Natural killer cell (primary cell): Measurements from ENCODE around the gene MFSD6L. TPM values are rescaled to one million over a fixed set of nuclear protein-coding genes. Genes with fewer than 3 reads are reported as not detected.

Experiments used
- ATAC-seq, 3 donors: fragments of 150-1000 bp in 2 of 3; fragments of 200-7000 bp in 1 of 3; cut with Tn5 transposase; 1 replicate in 1 of 3; 2 replicates in 2 of 3; pipeline ENCODE4 v1.10.0; 2021; ENCODE audit warnings: mild to moderate bottlenecking in 2 of 3, moderate library complexity in 2 of 3
- DNase-seq, 2 donors: peaks; one replicate each; pipeline versions ENCODE4 v3.0.0 to v3.0.0-alpha.2; 2013 to 2021; ENCODE audit warnings: mixed read lengths in 1 of 2
- H3K27ac ChIP-seq: one replicate; pipeline ENCODE4 v1.5.1; 2013; ENCODE audit warnings: mild to moderate bottlenecking, low read length
- H3K27me3 ChIP-seq: one replicate; pipeline ENCODE4 v1.6.1; 2013; ENCODE audit warnings: low read length; ENCODE audit not compliant: control insufficient read depth, insufficient read depth
- H3K36me3 ChIP-seq: one replicate; pipeline ENCODE4 v1.6.1; 2013; ENCODE audit warnings: low read length; ENCODE audit not compliant: control insufficient read depth, insufficient read depth
- H3K4me1 ChIP-seq: one replicate; pipeline ENCODE4 v1.6.1; 2013; ENCODE audit warnings: low read length; ENCODE audit not compliant: control insufficient read depth, insufficient read depth
- H3K4me3 ChIP-seq: one replicate; pipeline ENCODE4 v1.5.1; 2013; ENCODE audit warnings: low read length
- H3K9me3 ChIP-seq: one replicate; pipeline ENCODE4 v1.6.1; 2013; ENCODE audit warnings: low read length; ENCODE audit not compliant: control insufficient read depth, insufficient read depth
- H3K27ac Mint-ChIP-seq, 2 donors: one replicate each; pipeline ENCODE4 v1.8.0; 2022; ENCODE audit warnings: mild to moderate bottlenecking in 2 of 2, mixed read lengths in 2 of 2, moderate library complexity in 1 of 2
- H3K27me3 Mint-ChIP-seq, 2 donors: one replicate each; pipeline ENCODE4 v1.8.0; 2022; ENCODE audit warnings: low read depth in 2 of 2, mixed read lengths in 2 of 2
- H3K36me3 Mint-ChIP-seq: one replicate; pipeline ENCODE4 v1.8.0; 2022; ENCODE audit warnings: mixed read lengths
- H3K4me1 Mint-ChIP-seq, 2 donors: one replicate each; pipeline ENCODE4 v1.8.0; 2022; ENCODE audit warnings: mixed read lengths in 2 of 2
- H3K4me3 Mint-ChIP-seq: one replicate; pipeline ENCODE4 v1.8.0; 2022; ENCODE audit warnings: mild to moderate bottlenecking, moderate library complexity, mixed read lengths
- H3K9me3 Mint-ChIP-seq, 2 donors: one replicate each; pipeline ENCODE4 v1.8.0; 2022; ENCODE audit warnings: mixed read lengths in 2 of 2
- CTCF ChIP-seq: fragments of 200-600 bp; IDR thresholded peaks from one replicate; pipeline ENCODE4 v1.8.0; 2022; ENCODE audit warnings: antibody characterized with exemption
- WGBS: methylation state at CpG from one replicate; pipeline ENCODE4 v1.1.7; 2013; ENCODE audit warnings: missing lambda C conversion rate; ENCODE audit not compliant: insufficient coverage; 5-methylcytosine and 5-hydroxymethylcytosine counted together
- intact Hi-C: fragments of 100-400 bp; cut with micrococcal nuclease; formaldehyde crosslinking; loops from one replicate; pipeline ENCODE4 v1.14.2; 2022
- total RNA-seq, 4 donors: library from RNA; stranded (reverse); fragments of 120-200 nt in 1 of 4; gene quantifications; one replicate each; pipeline versions ENCODE4 v1.2.3 to v1.2.4, GENCODE V29; 2013 to 2022

MFSD6L gene
- total RNA-seq, 3 donors from 2014 or later (not counting 1 experiment from before 2014, with no cell fraction given), result 0.12 to 0.90 TPM; not detected in 1

- peak in 1 of 2 donors; percentile 24 for DNase-seq
- Histone ChIP-seq H3K36me3 (no peaks in the 10 kb centered on the region), H3K27me3 (no peaks in the 10 kb centered on the region), H3K27ac (no peak overlapping the region), H3K4me3 (no peak overlapping the region), H3K9me3 (no peaks in the 10 kb centered on the region), H3K4me1 (peaks cover 20% of the 10 kb centered on the region)
- WGBS, result 90% methylated on average over 19 of the region's 19 CpGs
- no peak for TF ChIP-seq CTCF
- no peaks in the 10 kb centered on the region for H3K4me1 Mint-ChIP-seq
- H3K27me3 Mint-ChIP-seq, result peaks cover 0 to 7% of the 10 kb centered on the region in 2 donors
- H3K36me3 Mint-ChIP-seq, result no peaks in the 10 kb centered on the region
- H3K27ac Mint-ChIP-seq, result no peak overlapping the region
- no peak overlapping the region for H3K4me3 Mint-ChIP-seq
- intact Hi-C loops, result no loop called here
- no peak for ATAC-seq
- no peaks in the 10 kb centered on the region for H3K9me3 Mint-ChIP-seq
These were observed 4.6 kb upstream of the MFSD6L start for GRCh38 chr17:8803531-8804420.

- Histone ChIP-seq H3K27me3 (no peaks in the 10 kb centered on the region), H3K9me3 (no peaks in the 10 kb centered on the region), H3K4me3 (no peak overlapping the region), H3K27ac (no peak overlapping the region), H3K36me3 (no peaks in the 10 kb centered on the region), H3K4me1 (peaks cover 6% of the 10 kb centered on the region)
- H3K4me1 Mint-ChIP-seq, result no peaks in the 10 kb centered on the region
- no peaks in the 10 kb centered on the region for H3K9me3 Mint-ChIP-seq
- H3K4me3 Mint-ChIP-seq, result no peak overlapping the region
- intact Hi-C loops, result no loop called here
- TF ChIP-seq CTCF, result no peak
- DNase-seq (no peak), ATAC-seq (no peak)
- no peaks in the 10 kb centered on the region for H3K27me3 Mint-ChIP-seq
- H3K27ac Mint-ChIP-seq, result no peak overlapping the region
- WGBS, result 91% methylated on average over 6 of the region's 6 CpGs
- no peaks in the 10 kb centered on the region for H3K36me3 Mint-ChIP-seq
These were observed 2.1 kb upstream of the MFSD6L start for GRCh38 chr17:8801135-8801840.

DNA sequence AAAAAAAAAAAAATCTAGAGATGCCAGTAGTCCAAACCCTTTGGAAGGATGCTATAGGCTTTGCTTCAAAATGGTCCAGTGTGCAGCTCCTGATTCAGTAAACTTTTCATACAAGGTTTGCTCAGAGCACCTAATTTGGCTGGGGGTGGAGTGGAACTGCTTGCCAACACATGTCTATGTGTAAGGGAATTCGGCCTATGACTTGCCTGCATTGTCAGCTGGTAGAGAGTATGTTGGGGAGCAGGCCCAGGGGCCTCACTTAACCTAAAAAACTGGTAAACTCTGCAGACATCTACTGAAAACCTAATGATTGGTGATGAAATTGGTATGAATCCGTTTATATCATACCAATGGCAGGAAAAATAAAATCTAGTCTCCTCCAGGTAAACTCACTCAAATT is 1.5 kb upstream of the MFSD6L start:
- H3K9me3 ChIP-seq, result no peaks in the 10 kb centered on the region
- Mint-ChIP-seq H3K27me3 (no peaks in the 10 kb centered on the region), H3K4me1 (no peaks in the 10 kb centered on the region), H3K4me3 (no peak overlapping the region), H3K9me3 (no peaks in the 10 kb centered on the region), H3K36me3 (no peaks in the 10 kb centered on the region), H3K27ac (no peak overlapping the region)
- no peaks in the 10 kb centered on the region for H3K4me1 ChIP-seq
- intact Hi-C loops, result no loop called here
- no peak for TF ChIP-seq CTCF
- no peaks in the 10 kb centered on the region for H3K27me3 ChIP-seq
- no peak overlapping the region for H3K27ac ChIP-seq
- ATAC-seq, result no peak
- H3K4me3 ChIP-seq, result no peak overlapping the region
- no peaks in the 10 kb centered on the region for H3K36me3 ChIP-seq
- DNase-seq, result no peak
- WGBS, result 83% methylated on average over 2 of the region's 2 CpGs
